ENCODE data around the gene USP48. TPM values are rescaled to one million over a fixed set of nuclear protein-coding genes. Genes with fewer than 3 reads are reported as not detected.

Gene USP48
- total and polyA plus RNA-seq, 2 of the 8 experiments (the other 6 are each of a cell fraction or from before 2014, with no cell fraction given) = 12.8 to 83.5 TPM

GRCh38 chr1:21782349-21782867 is 541 bp downstream of the USP48 start (continued):
- TF ChIP-seq CHD7 (IDR thresholded peaks at IDR 0.05; ENCODE audit: insufficient replicate concordance, low read length) = no peak
- TF ChIP-seq RAD21 (IDR thresholded peaks at IDR 0.05 in 1 of 2, conservative IDR thresholded peaks at IDR 0.05 in 1 of 2; ENCODE audit: low read depth in 2 of 2, low read length in 2 of 2) = peak; percentile 31 to 51; a peak in 3 of 4 replicates
- TF ChIP-seq RBBP5 (IDR thresholded peaks at IDR 0.05; ENCODE audit: borderline replicate concordance, low read depth, low read length) = no peak; the same call in 1 of the 2 replicates
- TF ChIP-seq KDM1A (IDR thresholded peaks at IDR 0.05; ENCODE audit: borderline replicate concordance, low read length) = no peak
- TF ChIP-seq GABPA (IDR thresholded peaks at IDR 0.05; ENCODE audit: borderline replicate concordance, insufficient read depth, low read length) = no peak
- no peak for TF ChIP-seq TCF12 (IDR thresholded peaks at IDR 0.05; ENCODE audit: low read depth, low read length)
- no peak for TF ChIP-seq TBP (IDR thresholded peaks at IDR 0.05; ENCODE audit: low read depth, low read length)
- TF ChIP-seq, protein P1, sequence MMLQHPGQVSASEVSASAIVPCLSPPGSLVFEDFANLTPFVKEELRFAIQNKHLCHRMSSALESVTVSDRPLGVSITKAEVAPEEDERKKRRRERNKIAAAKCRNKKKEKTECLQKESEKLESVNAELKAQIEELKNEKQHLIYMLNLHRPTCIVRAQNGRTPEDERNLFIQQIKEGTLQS (IDR thresholded peaks at IDR 0.05; ENCODE audit: insufficient read depth, low read depth, low read length) = no peak
- no peak for TF ChIP-seq BACH1 (IDR thresholded peaks at IDR 0.05; ENCODE audit: low read length)
- TF ChIP-seq CHD1 (IDR thresholded peaks at IDR 0.05; ENCODE audit: low read depth, low read length) = no peak
- TF ChIP-seq SP1 (IDR thresholded peaks at IDR 0.05; ENCODE audit: low read depth, low read length) = no peak
